GM12878 (cell line): ENCODE data around the gene PSMC4. TPM values are rescaled to one million over a fixed set of nuclear protein-coding genes. Genes with fewer than 3 reads are reported as not detected.

Experiments used
- ATAC-seq: fragments of 200-7000 bp; cut with Tn5 transposase; 3 replicates; pipeline ENCODE4 v1.9.1; 2020; ENCODE audit warnings: mild to moderate bottlenecking, moderate library complexity
- BruUV-seq: library from RNA; stranded (reverse); fragments of 400-500 nt; replicated peaks from 2 replicates; lab custom pipeline; 2021; lab: Mats Ljungman, UMichigan
- CTCF ChIA-PET: fragments of 300-600 bp; sonication (Branson Sonifier 250); formaldehyde crosslinking; extraction: SDS; loops from one replicate; lab custom pipeline; 2021; ENCODE audit warnings: inconsistent platforms; lab: Yijun Ruan, JAX
- POLR2A ChIA-PET: fragments of 350-600 bp; formaldehyde crosslinking; extraction: SDS; loops from one replicate; lab custom pipeline; 2021; ENCODE audit warnings: inconsistent platforms; lab: Charles Lee
- RAD21 ChIA-PET: fragments of 300-600 bp; sonication (Branson Sonifier 250); formaldehyde crosslinking; loops from one replicate; lab custom pipeline; 2023; ENCODE audit warnings: antibody characterized with exemption; ENCODE audit not compliant: unreplicated experiment; lab: Charles Lee
- SMC1A ChIA-PET: fragments of 300-600 bp; sonication (Branson Sonifier 250); formaldehyde crosslinking; loops from one replicate; lab custom pipeline; 2023; ENCODE audit not compliant: unreplicated experiment, uncharacterized antibody; lab: Charles Lee
- DNase-seq: peaks from one replicate; pipeline ENCODE4 v3.0.0-alpha.2; 2011; ENCODE audit warnings: low read depth, low spot score
- FAIRE-seq: peaks from 3 replicates; lab custom pipeline; 2011; peaks lifted over from hg19 to GRCh38; lab: Jason Lieb, UNC
- H2AFZ ChIP-seq: 2 replicates; pipeline ENCODE4 v1.6.0; 2011; ENCODE audit warnings: low read depth, low read length, control low read depth; ENCODE audit not compliant: control insufficient read depth
- H3K27ac ChIP-seq: 2 replicates; pipeline ENCODE4 v1.5.1; 2011; ENCODE audit warnings: control low read depth; ENCODE audit not compliant: control insufficient read depth, insufficient read depth
- H3K27me3 ChIP-seq, 2 experiments: replicated peaks in 1 of 2; 2 replicates each; pipeline versions ENCODE4 v1.6.0 to v1.6.1; 2011; ENCODE audit warnings: low read length in 1 of 2; ENCODE audit not compliant: control insufficient read depth in 2 of 2, insufficient read depth in 2 of 2
- H3K36me3 ChIP-seq, 2 experiments: 2 replicates each; pipeline ENCODE4 v1.5.1; 2011; ENCODE audit warnings: low read length in 1 of 2; ENCODE audit not compliant: control insufficient read depth in 2 of 2, insufficient read depth in 2 of 2
- H3K4me1 ChIP-seq: 2 replicates; pipeline ENCODE4 v1.6.1; 2011; ENCODE audit warnings: mild to moderate bottlenecking, low read length, moderate library complexity, mixed read lengths; ENCODE audit not compliant: control insufficient read depth, insufficient read depth
- H3K4me2 ChIP-seq: 2 replicates; pipeline ENCODE4 v1.6.0; 2011; ENCODE audit warnings: control low read depth; ENCODE audit not compliant: control insufficient read depth, insufficient read depth
- H3K4me3 ChIP-seq: fragments of 200-600 bp; sonication (generic); 2 replicates; pipeline ENCODE4 v1.5.1; 2016
- H3K79me2 ChIP-seq: 2 replicates; pipeline ENCODE4 v1.6.0; 2011; ENCODE audit warnings: low read length; ENCODE audit not compliant: control insufficient read depth, insufficient read depth
- H3K9ac ChIP-seq: 2 replicates; pipeline ENCODE4 v1.8.0; 2011; ENCODE audit warnings: low read length, control low read depth, mixed read lengths; ENCODE audit not compliant: control insufficient read depth, insufficient read depth
- H3K9me3 ChIP-seq: replicated peaks from 3 replicates; pipeline ENCODE4 v1.5.1; 2011; ENCODE audit warnings: mild to moderate bottlenecking, low read length; ENCODE audit not compliant: control insufficient read depth, insufficient read depth
- H4K20me1 ChIP-seq: 2 replicates; pipeline ENCODE4 v1.6.0; 2011; ENCODE audit not compliant: control insufficient read depth, insufficient read depth
- CREM ChIP-seq: IDR thresholded peaks from 2 replicates; pipeline ENCODE4 v1.6.1; 2014; ENCODE audit warnings: antibody characterized with exemption, low read depth
- MTA2 ChIP-seq: fragments of 450-650 bp; IDR thresholded peaks from 2 replicates; pipeline ENCODE4 v1.6.1; 2016; ENCODE audit warnings: low read depth, mild to moderate bottlenecking, moderate library complexity
- MXI1 ChIP-seq: fragments of 150-350 bp; IDR thresholded peaks from 2 replicates; pipeline ENCODE4 v1.6.1; 2011; ENCODE audit warnings: low read depth, mild to moderate bottlenecking, inconsistent platforms, low read length, improper control_type of control experiment
- NR2F1 ChIP-seq: fragments of 450-650 bp; conservative IDR thresholded peaks from 2 replicates; pipeline ENCODE4 v1.6.1; 2017; ENCODE audit warnings: mild to moderate bottlenecking
- PML ChIP-seq: IDR thresholded peaks from 2 replicates; pipeline ENCODE4 v1.6.1; 2012; ENCODE audit warnings: low read length, inconsistent platforms
- SMARCA5 ChIP-seq: fragments of 450-650 bp; IDR thresholded peaks from 2 replicates; pipeline ENCODE4 v1.6.1; 2017; ENCODE audit warnings: mild to moderate bottlenecking
- SUZ12 ChIP-seq: fragments of 200-600 bp; sonication (generic); IDR thresholded peaks from one replicate; pipeline ENCODE4 v1.6.1; 2018; ENCODE audit warnings: antibody characterized with exemption, mild to moderate bottlenecking; ENCODE audit not compliant: unreplicated experiment
- TAF1 ChIP-seq: IDR thresholded peaks from 2 replicates; pipeline ENCODE4 v1.6.1; 2011; ENCODE audit warnings: mild to moderate bottlenecking, low read depth, low read length, borderline replicate concordance
- USF1 ChIP-seq: IDR thresholded peaks from 2 replicates; pipeline ENCODE4 v1.6.1; 2011; ENCODE audit warnings: borderline replicate concordance, low read depth, mild to moderate bottlenecking, moderate library complexity, mixed read lengths, low read length; ENCODE audit not compliant: insufficient read depth; ENCODE audit errors: extremely low read length
- ZNF274 ChIP-seq: IDR thresholded peaks from one replicate; pipeline ENCODE4 v1.8.0; 2011; ENCODE audit not compliant: insufficient read length, insufficient read depth
- WGBS: methylation state at CpG from one replicate; pipeline ENCODE4 v1.1.6; 2016; ENCODE audit warnings: low lambda C conversion rate; ENCODE audit not compliant: insufficient replicate concordance, insufficient coverage; ENCODE audit errors: missing lambda C conversion rate; 5-methylcytosine and 5-hydroxymethylcytosine counted together
- in situ Hi-C: fragments of 300-500 bp; cut with MboI; formaldehyde crosslinking; loops from 9 replicates; pipeline ENCODE4 v1.14.3; 2018; ENCODE audit warnings: mixed read lengths
- intact Hi-C: fragments of 100-400 bp; cut with micrococcal nuclease; formaldehyde crosslinking; loops from one replicate; pipeline ENCODE4 v1.14.2; 2022; ENCODE audit not compliant: unreplicated experiment
- polyA plus RNA-seq, 11 experiments: library from polyadenylated mRNA; depleted of rRNA in 4 of 11; unstranded in 6 of 11; stranded (reverse) in 5 of 11; fragments of >200 nt; fragmentation: Nextera tagmentation in 4 of 11; fragmentation: Illumina TruSeq in 1 of 11; extraction: Ambion mirVana in 4 of 11; extraction: Trizol in 1 of 11; gene quantifications; 1 replicate in 1 of 11; 2 replicates in 10 of 11; pipeline versions ENCODE4 v1.2.1 to v1.2.3, GENCODE V29; 2011 to 2016; ENCODE audit warnings: inconsistent platforms in 2 of 11, missing spikeins in 2 of 11, low read depth in 1 of 11
- total RNA-seq, 4 experiments: library from RNA; depleted of rRNA in 3 of 4; stranded (reverse); fragments of >200 nt in 3 of 4; fragmentation: Illumina TruSeq in 1 of 4; extraction: Trizol in 1 of 4; gene quantifications; 2 replicates each; pipeline versions ENCODE4 v1.2.1 to v1.2.3, GENCODE V29; 2013 to 2021

PSMC4 gene
- total and polyA plus RNA-seq, 10 of the 15 experiments (the other 5 are each of a cell fraction or from before 2014, with no cell fraction given), result 55.2 to 328 (median 127) TPM

GRCh38 chr19:39923862-39924261, 47.1 kb upstream of the PSMC4 start:
- CTCF ChIA-PET, result interaction anchor here (1.8 kb wide), 1 partner anchor 47 kb away, joined by 5 read pairs; the partner anchor contains the start of gene PSMC4
- SMC1A ChIA-PET, result interaction anchor here (2.0 kb wide), 1 partner anchor 47 kb away, joined by 5 read pairs; the partner anchor contains the start of gene PSMC4

GRCh38 chr19:39924389-39924788, 46.6 kb upstream of the PSMC4 start:
- no TSS peak for BruUV-seq
- in situ Hi-C loops (no loop called here), intact Hi-C loops (no loop called here)
- Histone ChIP-seq H3K4me3 (no peak overlapping the region), H3K9me3 (no peaks in the 10 kb centered on the region; the same call in 2 of the 3 replicates), H3K9ac (no peak overlapping the region), H3K27me3 (no peaks in the 10 kb centered on the region), H3K4me1 (no peaks in the 10 kb centered on the region), H3K27ac (no peak overlapping the region), H4K20me1 (no peaks in the 10 kb centered on the region), H3K79me2 (no peaks in the 10 kb centered on the region), H2AFZ (no peak overlapping the region), H3K4me2 (no peak overlapping the region), H3K36me3 (no peaks in the 10 kb centered on the region)
- FAIRE-seq (no peak), DNase-seq (no peak), ATAC-seq (no peak)
- RAD21 ChIA-PET, result no interaction called here
- no peak for TF ChIP-seq SUZ12
- no peak for TF ChIP-seq USF1
- TF ChIP-seq ZNF274, result no peak
- no peak for TF ChIP-seq NR2F1
- no peak for TF ChIP-seq SMARCA5
- TF ChIP-seq PML, result no peak
- no peak for TF ChIP-seq CREM
- no peak for TF ChIP-seq MTA2
- CTCF ChIA-PET, result interaction anchor here (1.8 kb wide), 1 partner anchor 46 kb away, joined by 5 read pairs; the partner anchor contains the start of gene PSMC4
- WGBS, result 91% methylated on average over 36 of the region's 37 CpGs
- SMC1A ChIA-PET, result interaction anchor here (2.0 kb wide), 1 partner anchor 46 kb away, joined by 5 read pairs; the partner anchor contains the start of gene PSMC4
- POLR2A ChIA-PET, result interaction anchor here (1.7 kb wide), 1 partner anchor 29 kb away, joined by 4 read pairs; no protein-coding TSS in a partner anchor

More at GRCh38 chr19:39923862-39924261, 47.1 kb upstream of the PSMC4 start:
- Histone ChIP-seq H3K9ac (no peak overlapping the region), H2AFZ (no peak overlapping the region), H3K27ac (no peak overlapping the region), H3K79me2 (no peaks in the 10 kb centered on the region), H3K27me3 (no peaks in the 10 kb centered on the region), H3K4me1 (no peaks in the 10 kb centered on the region), H3K4me3 (no peak overlapping the region), H4K20me1 (no peaks in the 10 kb centered on the region), H3K36me3 (no peaks in the 10 kb centered on the region), H3K4me2 (no peak overlapping the region), H3K9me3 (no peaks in the 10 kb centered on the region; the same call in 2 of the 3 replicates)
- BruUV-seq, result no TSS peak
- in situ Hi-C loops (no loop called here), intact Hi-C loops (no loop called here)
- FAIRE-seq (no peak), ATAC-seq (no peak), DNase-seq (no peak)
- ChIA-PET POLR2A (no interaction called here), RAD21 (no interaction called here)
- TF ChIP-seq MXI1 (no peak), TAF1 (no peak)
- 36% methylated on average over 4 of the region's 4 CpGs for WGBS
